ENCODE data around the gene TSC2.
"Not testable (repeated sequence)": the region's sequence is repeated elsewhere in the genome, so short reads cannot be mapped to it uniquely, and the experiment has no call there.

Gene TSC2

GRCh38 chr16:2105769-2106168 is 58.0 kb downstream of the TSC2 start:
- DNase-seq (ENCODE audit: low read depth): not testable (repeated sequence)

- not testable (repeated sequence) for DNase-seq (ENCODE audit: low read depth)
These were observed 58.4 kb downstream of the TSC2 start for GRCh38 chr16:2106211-2106610.

GRCh38 chr16:2107121-2107790 is 59.5 kb downstream of the TSC2 start:
- not testable (repeated sequence) for DNase-seq (ENCODE audit: low read depth)

GRCh38 chr16:2107791-2108125 is 60.0 kb downstream of the TSC2 start:
- DNase-seq (ENCODE audit: low read depth): not testable (repeated sequence)

GRCh38 chr16:2108446-2109270 is 60.9 kb downstream of the TSC2 start:
- not testable (repeated sequence) for DNase-seq (ENCODE audit: low read depth)

GRCh38 chr16:2109271-2109580 is 61.4 kb downstream of the TSC2 start:
- not testable (repeated sequence) for DNase-seq (ENCODE audit: low read depth)

GRCh38 chr16:2109872-2110271 is 62.1 kb downstream of the TSC2 start:
- DNase-seq (ENCODE audit: low read depth): not testable (repeated sequence)

- DNase-seq (ENCODE audit: low read depth): not testable (repeated sequence)
These were observed 62.7 kb downstream of the TSC2 start for GRCh38 chr16:2110332-2111008.

- DNase-seq (ENCODE audit: low read depth): not testable (repeated sequence)
These were observed 63.2 kb downstream of the TSC2 start for GRCh38 chr16:2111009-2111353.

GRCh38 chr16:2111412-2112335 is 63.9 kb downstream of the TSC2 start:
- DNase-seq (ENCODE audit: low read depth): not testable (repeated sequence)

- DNase-seq (ENCODE audit: low read depth): not testable (repeated sequence)
These were observed 64.8 kb downstream of the TSC2 start for GRCh38 chr16:2112539-2113106.

GRCh38 chr16:2114225-2114624 is 66.4 kb downstream of the TSC2 start:
- not testable (repeated sequence) for DNase-seq (ENCODE audit: low read depth)

GRCh38 chr16:2114885-2115590 is 67.3 kb downstream of the TSC2 start:
- not testable (repeated sequence) for DNase-seq (ENCODE audit: low read depth)

- DNase-seq (ENCODE audit: low read depth): no peak
These were observed 67.8 kb downstream of the TSC2 start for GRCh38 chr16:2115591-2115973.

- not testable (repeated sequence) for DNase-seq (ENCODE audit: low read depth)
These were observed 68.6 kb downstream of the TSC2 start for GRCh38 chr16:2116428-2116827.

- DNase-seq (ENCODE audit: low read depth): not testable (repeated sequence)
These were observed 69.6 kb downstream of the TSC2 start for GRCh38 chr16:2117341-2117740.

- DNase-seq (ENCODE audit: low read depth): not testable (repeated sequence)
These were observed 70.4 kb downstream of the TSC2 start for GRCh38 chr16:2117960-2118722.

GRCh38 chr16:2121325-2121724 is 73.5 kb downstream of the TSC2 start:
- DNase-seq (ENCODE audit: low read depth): not testable (repeated sequence)

- no peak for DNase-seq (ENCODE audit: low read depth)
These were observed 74.1 kb downstream of the TSC2 start for GRCh38 chr16:2121853-2122252.

- no peak for DNase-seq (ENCODE audit: low read depth)
These were observed 74.6 kb downstream of the TSC2 start for GRCh38 chr16:2122429-2122828.

Measured in stimulated activated CD8-positive, alpha-beta memory T cell treated with anti-CD3 and anti-CD28 coated beads, Interleukin-4, amount 100 ng/mL, for 24 hours (primary cell).